HUES48 (cell line): Measurements from ENCODE around the gene SRBD1.

Experiments
- H3K27ac ChIP-seq: one replicate; pipeline ENCODE4 v1.7.0; 2013; ENCODE audit warnings: low read depth, low read length, inconsistent platforms
- H3K27me3 ChIP-seq: 2 replicates; pipeline ENCODE4 v1.6.1; 2013; ENCODE audit warnings: mild to moderate bottlenecking, low read length; ENCODE audit not compliant: control insufficient read depth, insufficient read depth
- H3K36me3 ChIP-seq: 2 replicates; pipeline ENCODE4 v1.6.1; 2013; ENCODE audit warnings: low read length; ENCODE audit not compliant: control insufficient read depth, insufficient read depth
- H3K4me1 ChIP-seq: 2 replicates; pipeline ENCODE4 v1.6.1; 2013; ENCODE audit warnings: mild to moderate bottlenecking, low read length; ENCODE audit not compliant: control insufficient read depth, insufficient read depth
- H3K4me3 ChIP-seq: 2 replicates; pipeline ENCODE4 v1.5.1; 2013; ENCODE audit warnings: mild to moderate bottlenecking, low read depth, low read length
- H3K9ac ChIP-seq: 2 replicates; pipeline ENCODE4 v1.6.1; 2013; ENCODE audit warnings: mild to moderate bottlenecking, low read depth, low read length, moderate library complexity
- H3K9me3 ChIP-seq: 2 replicates; pipeline ENCODE4 v1.6.1; 2013; ENCODE audit warnings: low read length; ENCODE audit not compliant: control insufficient read depth, insufficient read depth

Gene SRBD1

DNA sequence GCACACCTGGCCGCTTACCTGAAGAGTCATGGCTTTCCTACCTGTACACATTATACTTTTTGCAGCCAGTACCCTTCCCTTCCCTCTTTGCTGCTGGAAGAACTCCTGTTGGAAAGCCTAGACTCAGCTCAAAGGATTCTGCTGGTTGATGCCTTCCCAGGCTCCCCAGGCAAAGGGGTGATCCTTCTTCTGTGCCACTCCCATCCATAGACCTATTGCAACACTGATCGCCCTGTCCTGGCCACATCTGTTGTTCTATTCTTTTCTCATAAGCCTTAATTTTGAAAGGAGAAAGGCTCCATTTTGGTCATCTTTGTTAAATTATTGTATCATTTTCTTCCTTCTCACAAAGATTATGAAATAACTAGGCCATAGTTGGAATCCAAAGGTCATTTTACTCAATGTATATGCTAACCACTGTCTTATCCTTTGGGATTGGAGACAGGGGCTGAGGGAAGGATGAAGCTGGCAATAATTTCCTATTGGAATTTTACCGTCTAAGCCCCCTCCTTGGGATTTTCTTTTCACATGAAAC lies 37.0 kb upstream of the SRBD1 start:
- Histone ChIP-seq H3K4me3 (no peak overlapping the region), H3K9me3 (no peaks in the 10 kb centered on the region), H3K9ac (no peak overlapping the region), H3K36me3 (no peaks in the 10 kb centered on the region), H3K4me1 (peaks cover 6% of the 10 kb centered on the region; the same call in 1 of the 2 replicates), H3K27ac (no peak overlapping the region), H3K27me3 (peaks cover 78% of the 10 kb centered on the region)

DNA sequence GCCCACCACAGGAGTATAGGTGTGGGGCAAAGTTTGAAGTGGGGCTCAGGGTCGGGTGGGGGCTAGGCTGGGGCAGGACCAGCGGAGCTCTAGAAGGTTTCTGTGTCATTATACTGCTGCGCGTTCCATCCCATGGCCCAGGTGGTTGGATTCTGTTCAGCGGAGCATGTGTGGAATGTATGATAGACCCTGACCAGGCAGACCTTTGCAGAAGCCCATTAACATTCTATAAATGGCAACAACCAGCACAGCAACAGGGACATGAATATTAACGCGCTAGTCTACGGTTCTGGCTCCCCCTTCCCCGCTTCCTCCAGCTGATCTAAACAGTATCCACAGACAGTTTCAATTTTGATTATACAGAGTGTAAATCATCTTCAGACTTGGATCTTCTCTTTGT lies 36.3 kb upstream of the SRBD1 start:
- Histone ChIP-seq H3K36me3 (no peaks in the 10 kb centered on the region), H3K9ac (no peak overlapping the region), H3K27ac (no peak overlapping the region), H3K27me3 (peaks cover 78% of the 10 kb centered on the region), H3K4me3 (no peak overlapping the region), H3K9me3 (no peaks in the 10 kb centered on the region), H3K4me1 (peaks cover 3% of the 10 kb centered on the region; the same call in 1 of the 2 replicates)

DNA sequence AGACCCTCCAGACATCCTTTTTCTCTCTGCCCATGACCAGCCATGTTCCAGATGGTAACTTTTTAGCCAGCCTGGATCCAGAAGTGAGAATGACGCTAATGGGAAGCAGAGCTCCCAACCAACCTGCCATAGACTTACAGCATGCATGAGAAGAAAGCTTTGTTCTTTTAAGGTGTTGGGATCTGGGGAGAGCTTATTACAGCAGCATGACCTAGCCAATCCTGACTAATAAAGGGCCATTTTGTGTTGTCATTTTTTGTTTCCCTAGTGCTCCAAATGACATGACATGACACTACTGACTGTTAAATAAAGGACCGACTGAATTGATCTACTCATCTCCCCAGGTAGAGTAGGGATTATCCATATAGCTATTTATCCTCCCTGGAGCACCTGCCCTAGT lies 35.2 kb upstream of the SRBD1 start:
- no peaks in the 10 kb centered on the region for H3K4me1 ChIP-seq
- H3K27ac ChIP-seq: no peak overlapping the region
- H3K27me3 ChIP-seq: peaks cover 71% of the 10 kb centered on the region
- no peak overlapping the region for H3K4me3 ChIP-seq
- no peaks in the 10 kb centered on the region for H3K9me3 ChIP-seq
- no peak overlapping the region for H3K9ac ChIP-seq
- no peaks in the 10 kb centered on the region for H3K36me3 ChIP-seq

DNA sequence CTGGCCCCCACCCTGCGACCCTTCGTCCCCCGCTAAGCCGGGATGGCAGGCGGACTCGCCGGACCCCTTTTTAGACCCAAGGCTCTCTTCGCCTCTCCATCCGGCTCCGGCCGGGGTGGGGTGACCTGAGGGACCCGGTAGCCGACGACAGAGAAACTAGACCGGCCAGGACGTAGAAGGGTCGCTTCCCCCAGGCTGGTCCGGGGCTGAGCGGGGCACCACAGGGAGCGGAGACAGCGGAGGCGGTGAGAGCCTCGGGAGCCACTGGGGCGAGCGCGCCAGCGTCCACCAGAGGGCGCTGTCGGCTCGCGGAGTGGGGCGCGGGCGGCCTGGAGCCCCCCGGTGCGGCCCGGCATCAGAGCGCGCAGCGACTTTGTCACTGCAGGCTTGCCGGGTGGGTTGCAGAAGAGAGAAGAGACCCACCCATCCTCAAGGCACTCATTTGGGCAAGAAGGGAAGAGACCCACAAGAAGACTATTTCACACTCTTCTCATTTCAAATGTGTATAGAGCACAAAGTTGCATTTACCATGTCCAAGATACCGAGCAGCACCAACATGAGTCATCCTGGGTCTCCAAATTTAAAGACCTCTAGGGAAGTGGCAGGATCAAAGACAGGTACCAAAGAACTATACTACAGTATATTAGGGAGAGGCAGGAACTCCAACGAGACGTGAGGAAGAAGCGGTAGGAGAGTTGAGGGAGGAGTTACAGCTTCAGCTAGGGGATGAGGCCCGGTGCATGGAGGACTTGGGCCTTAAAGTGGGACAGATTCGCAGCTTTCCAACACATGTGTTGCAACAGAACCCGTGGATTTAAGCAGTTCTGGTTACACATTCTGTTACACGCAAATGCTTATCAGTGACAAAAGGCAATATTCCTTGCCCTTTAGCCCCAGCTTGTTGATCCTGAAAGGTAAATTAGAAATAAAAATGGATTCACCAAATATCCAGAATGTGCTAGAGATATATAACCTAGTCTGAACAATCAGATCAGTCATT lies 32.8 kb upstream of the SRBD1 start:
- H3K9ac ChIP-seq: no peak overlapping the region

DNA sequence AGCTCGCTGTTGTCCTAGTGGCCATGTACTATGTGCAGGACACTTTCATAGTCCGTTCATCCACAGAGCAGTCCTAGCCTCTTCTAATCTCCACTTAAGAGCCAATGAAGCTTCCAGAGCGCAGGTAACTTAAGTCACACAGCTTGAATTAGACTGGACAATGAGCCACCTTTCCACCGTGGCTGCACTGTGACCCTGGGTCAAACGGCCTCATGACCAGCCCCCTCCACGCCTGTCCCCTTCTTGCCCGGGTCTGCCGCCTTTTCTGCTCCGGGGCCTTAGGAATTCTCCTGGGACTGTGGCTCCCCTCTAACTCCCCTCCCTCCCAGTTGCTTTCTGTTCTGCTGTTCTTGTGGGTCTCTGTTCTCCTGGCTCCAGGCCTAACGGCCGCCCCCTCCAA lies 32.0 kb upstream of the SRBD1 start:
- no peak overlapping the region for H3K9ac ChIP-seq
- H3K36me3 ChIP-seq: no peaks in the 10 kb centered on the region
- no peaks in the 10 kb centered on the region for H3K9me3 ChIP-seq
- no peak overlapping the region for H3K27ac ChIP-seq
- peak overlapping the region; percentile 57 for H3K4me3 ChIP-seq
- H3K4me1 ChIP-seq: 0 out of 2 replicates have a peak, but pooled peaks cover 8% of the 10 kb centered on the region
- H3K27me3 ChIP-seq: peaks cover 47% of the 10 kb centered on the region

More for the DNA sequence above, 32.8 kb upstream of the SRBD1 start:
- peaks cover 54% of the 10 kb centered on the region for H3K27me3 ChIP-seq
- H3K4me3 ChIP-seq: peak overlapping the region; percentile 57
- H3K36me3 ChIP-seq: no peaks in the 10 kb centered on the region
- H3K4me1 ChIP-seq: 0 out of 2 replicates have a peak, but pooled peaks cover 7% of the 10 kb centered on the region
- H3K9me3 ChIP-seq: no peaks in the 10 kb centered on the region
- H3K27ac ChIP-seq: no peak overlapping the region

DNA sequence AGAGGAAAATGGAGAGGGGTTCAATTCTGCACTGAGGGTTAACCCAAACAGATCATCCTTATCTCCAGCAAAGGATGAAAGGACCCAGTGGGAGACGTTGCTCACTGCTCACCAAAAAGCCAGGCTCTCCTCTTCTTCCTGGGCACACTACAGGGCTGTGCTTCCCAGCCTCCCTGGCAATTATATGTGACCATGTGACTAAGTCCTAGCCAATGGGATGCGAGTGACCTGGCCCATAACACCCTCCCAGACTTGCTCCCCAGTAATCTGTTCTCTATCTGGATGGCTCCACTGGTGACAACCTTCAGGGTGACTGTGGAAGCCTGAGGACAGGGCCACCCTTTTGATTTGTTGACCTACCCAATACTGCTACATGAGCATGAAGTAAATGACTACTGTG lies 29.5 kb upstream of the SRBD1 start:
- Histone ChIP-seq H3K9me3 (no peaks in the 10 kb centered on the region), H3K27me3 (peaks cover 32% of the 10 kb centered on the region), H3K9ac (no peak overlapping the region)

DNA sequence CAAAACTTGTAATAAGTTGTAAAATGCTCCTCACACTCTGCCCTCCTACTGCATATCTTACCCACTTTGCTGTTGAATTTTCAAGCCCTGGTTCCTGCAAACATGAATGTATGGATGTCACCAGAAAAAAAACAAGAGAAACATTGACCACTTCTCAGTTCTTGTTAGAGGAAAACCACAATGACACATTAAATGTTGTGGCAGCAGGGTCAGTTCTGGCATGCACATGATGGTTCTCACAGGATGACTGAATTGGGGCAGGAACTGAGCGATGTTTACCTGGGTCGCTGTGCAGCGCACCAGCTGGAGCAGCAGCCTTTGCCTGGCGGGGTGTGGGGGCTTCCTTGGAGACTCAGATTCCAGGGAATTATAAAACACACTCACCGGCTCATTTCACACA lies 26.4 kb upstream of the SRBD1 start:
- peaks cover 5% of the 10 kb centered on the region for H3K27me3 ChIP-seq
- no peak overlapping the region for H3K9ac ChIP-seq
- H3K36me3 ChIP-seq: no peaks in the 10 kb centered on the region
- no peak overlapping the region for H3K4me3 ChIP-seq
- H3K4me1 ChIP-seq: 0 out of 2 replicates have a peak, but pooled peaks cover 8% of the 10 kb centered on the region
- no peak overlapping the region for H3K27ac ChIP-seq
- H3K9me3 ChIP-seq: no peaks in the 10 kb centered on the region

More for the DNA sequence above, 29.5 kb upstream of the SRBD1 start:
- H3K4me1 ChIP-seq: 0 out of 2 replicates have a peak, but pooled peaks cover 8% of the 10 kb centered on the region
- no peaks in the 10 kb centered on the region for H3K36me3 ChIP-seq
- H3K27ac ChIP-seq: no peak overlapping the region
- H3K4me3 ChIP-seq: no peak overlapping the region

DNA sequence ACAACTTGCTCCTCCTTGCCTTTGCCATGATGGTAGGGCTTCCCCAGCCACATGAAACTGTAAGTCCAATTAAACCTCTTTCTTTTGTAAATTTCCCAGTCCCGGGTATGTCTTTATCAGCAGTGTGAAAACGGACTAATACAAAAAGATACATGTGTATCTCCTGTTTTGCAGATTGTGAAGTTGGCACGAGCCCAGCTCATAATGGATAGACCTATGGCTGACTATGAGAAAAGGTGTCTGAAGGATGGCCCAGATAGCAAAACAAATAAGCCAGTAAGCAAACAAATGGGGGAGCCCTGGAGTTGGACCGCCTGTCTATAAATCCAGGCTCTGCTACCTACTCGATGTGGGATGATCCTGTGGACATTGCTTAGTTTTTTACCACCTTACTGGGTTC lies 24.9 kb upstream of the SRBD1 start:
- peaks cover 21% of the 10 kb centered on the region for H3K4me1 ChIP-seq
- H3K9me3 ChIP-seq: no peaks in the 10 kb centered on the region
- H3K9ac ChIP-seq: no peak overlapping the region
- no peak overlapping the region for H3K27ac ChIP-seq
- H3K27me3 ChIP-seq: no peaks in the 10 kb centered on the region; the same call in 1 of the 2 replicates
- H3K36me3 ChIP-seq: no peaks in the 10 kb centered on the region
- H3K4me3 ChIP-seq: no peak overlapping the region

DNA sequence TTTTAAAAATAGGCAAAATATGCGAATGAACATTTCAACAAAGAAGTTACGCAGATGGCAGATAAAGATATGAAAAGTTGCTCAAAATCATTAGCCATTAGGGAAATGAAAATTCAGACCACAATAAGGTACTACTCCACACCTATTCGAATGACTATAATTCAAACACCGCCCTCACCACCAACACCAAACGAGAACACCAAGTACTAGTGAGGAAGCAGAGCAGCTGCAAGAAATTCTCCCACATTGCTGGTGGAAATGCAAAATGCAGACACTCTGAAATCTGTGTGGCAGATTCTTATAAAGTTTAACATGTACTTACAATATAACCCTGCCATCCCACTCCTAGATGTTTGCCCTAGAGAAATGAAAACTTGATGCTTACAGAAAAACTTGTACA lies 23.2 kb upstream of the SRBD1 start:
- no peaks in the 10 kb centered on the region for H3K9me3 ChIP-seq
- no peak overlapping the region for H3K4me3 ChIP-seq
- H3K27me3 ChIP-seq: no peaks in the 10 kb centered on the region; the same call in 1 of the 2 replicates
- no peak overlapping the region for H3K9ac ChIP-seq
- H3K4me1 ChIP-seq: peaks cover 20% of the 10 kb centered on the region
- H3K36me3 ChIP-seq: no peaks in the 10 kb centered on the region
- H3K27ac ChIP-seq: no peak overlapping the region

DNA sequence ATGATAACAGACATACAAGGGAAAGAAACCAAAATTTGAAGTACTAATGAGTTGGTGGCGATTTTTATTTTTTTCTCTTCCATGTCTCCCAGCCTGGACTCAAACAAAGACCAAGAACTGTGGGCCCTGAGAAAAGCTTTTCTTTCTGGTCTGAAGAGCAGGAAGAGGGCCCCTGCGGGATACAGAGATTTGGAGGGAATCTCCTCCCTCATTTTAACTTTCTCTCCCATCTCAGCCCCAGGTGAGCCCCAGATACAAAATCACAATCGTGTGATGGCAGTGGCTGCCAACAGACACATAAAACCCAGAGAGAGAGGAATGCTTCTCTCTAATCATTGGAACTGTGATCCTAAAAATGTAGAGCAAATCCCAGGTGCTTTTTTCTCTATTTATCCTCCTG lies 20.9 kb upstream of the SRBD1 start:
- Histone ChIP-seq H3K4me3 (no peak overlapping the region), H3K27ac (peak overlapping the region; percentile 33), H3K27me3 (no peaks in the 10 kb centered on the region), H3K9ac (no peak overlapping the region), H3K4me1 (peaks cover 15% of the 10 kb centered on the region), H3K9me3 (no peaks in the 10 kb centered on the region), H3K36me3 (no peaks in the 10 kb centered on the region)

DNA sequence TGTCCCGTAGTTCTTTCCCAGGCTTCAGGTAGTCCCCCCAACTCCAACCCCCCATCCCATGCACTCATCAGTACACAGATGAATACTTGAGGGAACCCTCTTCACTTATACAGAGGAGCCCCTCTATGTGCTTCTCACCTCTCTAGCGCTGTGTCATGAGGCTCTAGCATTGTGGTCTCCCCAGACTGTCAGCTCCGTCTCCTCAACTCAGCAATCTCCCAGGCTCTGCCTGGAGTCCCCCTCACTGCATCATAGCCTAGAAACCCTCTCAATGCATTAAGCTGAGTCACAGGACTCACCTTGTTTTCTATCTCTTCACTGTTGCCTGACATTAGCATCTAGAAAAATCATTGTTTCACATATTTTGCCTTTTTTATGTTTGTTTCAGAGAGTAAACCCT lies 20.3 kb upstream of the SRBD1 start:
- H3K36me3 ChIP-seq: no peaks in the 10 kb centered on the region
- H3K9me3 ChIP-seq: no peaks in the 10 kb centered on the region
- no peak overlapping the region for H3K9ac ChIP-seq
- peaks cover 15% of the 10 kb centered on the region for H3K4me1 ChIP-seq
- no peaks in the 10 kb centered on the region for H3K27me3 ChIP-seq
- no peak overlapping the region for H3K27ac ChIP-seq
- H3K4me3 ChIP-seq: no peak overlapping the region
